GM23338 (cell line): Measurements from ENCODE around the gene KLHDC8B.

Source experiments
- CTCF ChIP-seq, 2 experiments: fragments of 200-600 bp in 1 of 2; sonication (generic) in 1 of 2; conservative IDR thresholded peaks; 2 replicates each; pipeline versions ENCODE4 v1.5.1 to v1.6.1; 2016 to 2017; ENCODE audit warnings: antibody characterized with exemption in 2 of 2, low read depth in 2 of 2, mild to moderate bottlenecking in 2 of 2, moderate library complexity in 1 of 2
- EZH2 ChIP-seq: fragments of 200-600 bp; sonication (generic); IDR thresholded peaks from one replicate; pipeline ENCODE4 v1.8.0; 2017; ENCODE audit warnings: antibody characterized with exemption, mild to moderate bottlenecking, low read depth; ENCODE audit not compliant: unreplicated experiment
- POLR2AphosphoS5 ChIP-seq: IDR thresholded peaks from 2 replicates; pipeline ENCODE4 v1.6.1; 2016; ENCODE audit warnings: antibody characterized with exemption, low read depth

GRCh38 chr3:49164983-49165720, 6.2 kb upstream of the KLHDC8B start:
- no peak for TF ChIP-seq CTCF (conservative IDR thresholded peaks at IDR 0.05; ENCODE audit: low read depth in 2 of 2)
- TF ChIP-seq EZH2: no peak
- no peak for TF ChIP-seq POLR2AphosphoS5
